ENCODE results near the gene ARHGAP5.

ARHGAP5 gene

DNA sequence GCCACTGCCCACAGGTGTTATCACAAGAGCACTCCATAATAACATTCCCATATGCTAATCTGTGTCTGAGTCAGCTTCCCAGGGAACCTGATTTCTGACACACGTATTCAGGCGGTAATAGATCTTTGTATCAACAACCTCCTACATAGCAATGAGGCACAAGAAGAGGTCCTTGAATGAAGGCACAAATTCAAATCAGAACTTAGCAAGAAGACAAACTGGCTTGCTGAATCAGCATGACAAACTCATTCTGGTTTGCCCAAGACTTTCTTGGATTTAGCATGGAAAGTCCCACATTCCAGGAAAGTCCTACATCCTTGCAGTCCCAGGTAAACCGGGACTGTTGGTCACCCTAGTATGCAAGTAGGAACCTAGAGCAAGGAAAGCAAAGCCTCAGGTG, 90.8 kb downstream of the ARHGAP5 start:
- Histone ChIP-seq H3K27me3 (ENCODE audit: insufficient read depth, poor library complexity, severe bottlenecking) (no peaks in the 10 kb centered on the region), H3K4me1 (ENCODE audit: insufficient read depth, poor library complexity, severe bottlenecking) (no peaks in the 10 kb centered on the region), H3K9me3 (ENCODE audit: severe bottlenecking) (no peaks in the 10 kb centered on the region), H3K27ac (ENCODE audit: poor library complexity, severe bottlenecking) (no peak overlapping the region), H3K4me3 (ENCODE audit: severe bottlenecking) (no peak overlapping the region), H3K36me3 (ENCODE audit: low read depth) (no peaks in the 10 kb centered on the region)
- ATAC-seq (ENCODE audit: low read depth) (no peak), DNase-seq (ENCODE audit: low spot score) (no peak)
- TF ChIP-seq, protein P1, sequence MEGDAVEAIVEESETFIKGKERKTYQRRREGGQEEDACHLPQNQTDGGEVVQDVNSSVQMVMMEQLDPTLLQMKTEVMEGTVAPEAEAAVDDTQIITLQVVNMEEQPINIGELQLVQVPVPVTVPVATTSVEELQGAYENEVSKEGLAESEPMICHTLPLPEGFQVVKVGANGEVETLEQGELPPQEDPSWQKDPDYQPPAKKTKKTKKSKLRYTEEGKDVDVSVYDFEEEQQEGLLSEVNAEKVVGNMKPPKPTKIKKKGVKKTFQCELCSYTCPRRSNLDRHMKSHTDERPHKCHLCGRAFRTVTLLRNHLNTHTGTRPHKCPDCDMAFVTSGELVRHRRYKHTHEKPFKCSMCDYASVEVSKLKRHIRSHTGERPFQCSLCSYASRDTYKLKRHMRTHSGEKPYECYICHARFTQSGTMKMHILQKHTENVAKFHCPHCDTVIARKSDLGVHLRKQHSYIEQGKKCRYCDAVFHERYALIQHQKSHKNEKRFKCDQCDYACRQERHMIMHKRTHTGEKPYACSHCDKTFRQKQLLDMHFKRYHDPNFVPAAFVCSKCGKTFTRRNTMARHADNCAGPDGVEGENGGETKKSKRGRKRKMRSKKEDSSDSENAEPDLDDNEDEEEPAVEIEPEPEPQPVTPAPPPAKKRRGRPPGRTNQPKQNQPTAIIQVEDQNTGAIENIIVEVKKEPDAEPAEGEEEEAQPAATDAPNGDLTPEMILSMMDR (IDR thresholded peaks at IDR 0.05; ENCODE audit: poor library complexity, severe bottlenecking): no peak

DNA sequence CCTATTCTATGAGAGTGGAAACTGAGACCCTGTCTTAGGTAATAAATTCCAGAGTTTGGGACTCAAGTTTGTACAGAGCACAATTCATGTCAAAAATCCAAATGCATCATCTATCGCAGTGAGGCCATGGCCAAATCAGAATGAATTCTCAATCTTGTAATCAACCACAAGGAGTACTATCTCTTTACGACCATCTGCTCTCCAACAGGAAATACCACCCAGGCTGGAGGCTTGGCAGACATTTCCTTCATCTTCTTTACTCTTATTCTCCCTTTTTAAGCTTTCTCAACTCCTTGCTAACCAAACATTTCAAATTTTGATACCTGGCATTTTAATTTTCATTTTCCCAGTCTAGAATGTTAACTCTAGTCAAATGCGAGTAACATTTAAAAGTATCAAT, 92.1 kb downstream of the ARHGAP5 start:
- TF ChIP-seq, protein P1 (IDR thresholded peaks at IDR 0.05; ENCODE audit: poor library complexity, severe bottlenecking): no peak
- DNase-seq (ENCODE audit: low spot score) (no peak), ATAC-seq (ENCODE audit: low read depth) (no peak)
- Histone ChIP-seq H3K27me3 (ENCODE audit: insufficient read depth, poor library complexity, severe bottlenecking) (no peaks in the 10 kb centered on the region), H3K36me3 (ENCODE audit: low read depth) (no peaks in the 10 kb centered on the region), H3K4me3 (ENCODE audit: severe bottlenecking) (no peak overlapping the region), H3K4me1 (ENCODE audit: insufficient read depth, poor library complexity, severe bottlenecking) (no peaks in the 10 kb centered on the region), H3K9me3 (ENCODE audit: severe bottlenecking) (no peaks in the 10 kb centered on the region), H3K27ac (ENCODE audit: poor library complexity, severe bottlenecking) (no peak overlapping the region)

DNA sequence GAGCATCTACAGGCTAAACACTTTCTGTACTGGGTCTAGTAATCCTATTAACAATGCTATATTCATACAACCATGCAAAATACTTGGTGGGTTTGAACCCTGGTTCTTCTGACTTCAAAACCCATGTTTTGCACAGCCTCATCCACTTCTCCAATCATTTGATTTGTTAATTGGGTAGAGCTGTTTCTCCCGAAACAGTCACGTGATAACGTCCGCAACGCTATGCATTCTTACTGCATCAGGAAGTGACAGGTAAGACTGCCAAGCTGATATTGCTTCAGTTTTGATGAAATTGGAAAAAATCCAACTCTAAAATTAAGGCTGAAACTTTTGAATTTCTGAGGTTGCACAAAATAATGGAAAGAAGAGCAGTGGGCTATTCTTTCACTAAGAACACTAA, 94.4 kb downstream of the ARHGAP5 start:
- no peak for ATAC-seq (ENCODE audit: low read depth)
- H3K27me3 ChIP-seq (ENCODE audit: insufficient read depth, poor library complexity, severe bottlenecking): no peaks in the 10 kb centered on the region
- no peak overlapping the region for H3K4me3 ChIP-seq (ENCODE audit: severe bottlenecking)
- DNase-seq (ENCODE audit: low spot score): no peak
- TF ChIP-seq, protein P1 (IDR thresholded peaks at IDR 0.05; ENCODE audit: poor library complexity, severe bottlenecking): no peak
- H3K36me3 ChIP-seq (ENCODE audit: low read depth): no peaks in the 10 kb centered on the region
- H3K9me3 ChIP-seq (ENCODE audit: severe bottlenecking): no peaks in the 10 kb centered on the region
- H3K27ac ChIP-seq (ENCODE audit: poor library complexity, severe bottlenecking): no peak overlapping the region
- H3K4me1 ChIP-seq (ENCODE audit: insufficient read depth, poor library complexity, severe bottlenecking): no peaks in the 10 kb centered on the region

DNA sequence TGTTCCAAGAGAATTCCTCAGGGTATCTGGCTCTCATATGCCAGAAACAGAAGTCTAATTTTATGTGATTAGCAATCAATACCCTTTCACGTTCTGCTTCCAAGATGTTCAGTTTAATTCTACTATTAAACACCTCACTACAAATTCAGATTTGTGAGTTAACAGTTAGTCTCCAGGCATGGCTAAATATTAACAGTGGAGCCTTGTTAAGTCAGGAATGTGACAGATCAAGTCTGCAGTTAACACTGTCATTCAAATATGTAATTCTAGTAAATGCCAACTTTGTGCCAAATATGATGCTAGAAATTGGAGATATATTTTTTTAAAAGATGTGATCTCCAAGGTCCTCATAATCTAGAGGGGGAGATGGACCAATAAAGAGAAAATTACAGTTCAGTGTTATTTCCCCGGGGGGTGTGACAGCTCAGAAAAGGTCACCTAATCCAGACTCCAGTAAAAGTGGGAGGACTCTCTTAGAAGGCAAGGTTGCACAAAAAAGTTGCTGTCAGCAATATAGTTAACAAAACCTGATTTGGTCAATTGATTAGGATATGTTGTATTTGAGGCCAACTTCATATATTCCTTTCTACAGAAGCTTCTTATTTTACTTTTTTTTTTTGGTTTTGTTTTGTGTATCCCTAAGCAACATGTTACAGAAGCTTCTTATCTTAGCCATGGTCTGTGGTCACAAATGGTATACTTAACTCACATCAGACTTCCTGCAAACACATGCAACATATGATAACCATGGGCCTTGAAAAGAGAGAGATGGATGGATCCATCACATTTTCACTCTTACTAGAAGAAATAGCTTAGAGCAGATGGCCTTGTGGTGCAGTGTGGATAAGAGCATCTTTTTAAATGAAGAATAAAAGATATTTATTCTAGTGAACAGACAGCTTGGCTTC, 106.3 kb downstream of the ARHGAP5 start:
- DNase-seq (ENCODE audit: low spot score): no peak
- H3K9me3 ChIP-seq (ENCODE audit: severe bottlenecking): peaks cover 9% of the 10 kb centered on the region
- no peaks in the 10 kb centered on the region for H3K4me1 ChIP-seq (ENCODE audit: insufficient read depth, poor library complexity, severe bottlenecking)
- no peaks in the 10 kb centered on the region for H3K36me3 ChIP-seq (ENCODE audit: low read depth)
- H3K4me3 ChIP-seq (ENCODE audit: severe bottlenecking): no peak overlapping the region
- no peak overlapping the region for H3K27ac ChIP-seq (ENCODE audit: poor library complexity, severe bottlenecking)
- TF ChIP-seq, protein P1 (IDR thresholded peaks at IDR 0.05; ENCODE audit: poor library complexity, severe bottlenecking): no peak
- no peak for ATAC-seq (ENCODE audit: low read depth)
- no peaks in the 10 kb centered on the region for H3K27me3 ChIP-seq (ENCODE audit: insufficient read depth, poor library complexity, severe bottlenecking)

DNA sequence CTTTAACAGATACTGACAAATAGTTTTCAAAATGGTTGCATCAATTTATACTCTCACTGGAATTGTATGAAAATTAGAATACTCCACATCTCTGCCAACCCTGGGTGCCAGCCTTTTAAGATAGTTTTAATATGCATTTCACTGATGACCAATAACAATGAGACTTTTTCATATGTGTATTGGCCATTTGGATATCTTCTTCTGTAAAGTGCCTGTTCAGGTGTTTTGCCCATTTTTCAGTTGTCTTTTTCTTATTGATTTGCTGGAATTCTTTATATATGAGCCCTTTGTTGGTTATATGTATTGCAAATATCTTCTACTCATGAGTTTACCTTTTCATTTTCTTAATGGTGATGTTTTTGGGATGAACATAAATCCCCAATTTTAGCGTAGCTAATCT, 108.0 kb downstream of the ARHGAP5 start:
- H3K36me3 ChIP-seq (ENCODE audit: low read depth): no peaks in the 10 kb centered on the region
- no peak for DNase-seq (ENCODE audit: low spot score)
- TF ChIP-seq, protein P1 (IDR thresholded peaks at IDR 0.05; ENCODE audit: poor library complexity, severe bottlenecking): no peak
- no peak overlapping the region for H3K27ac ChIP-seq (ENCODE audit: poor library complexity, severe bottlenecking)
- H3K9me3 ChIP-seq (ENCODE audit: severe bottlenecking): peaks cover 9% of the 10 kb centered on the region
- no peaks in the 10 kb centered on the region for H3K4me1 ChIP-seq (ENCODE audit: insufficient read depth, poor library complexity, severe bottlenecking)
- ATAC-seq (ENCODE audit: low read depth): no peak
- no peaks in the 10 kb centered on the region for H3K27me3 ChIP-seq (ENCODE audit: insufficient read depth, poor library complexity, severe bottlenecking)
- no peak overlapping the region for H3K4me3 ChIP-seq (ENCODE audit: severe bottlenecking)
